Measurements from ENCODE around the gene AQP1.

AQP1 gene

DNA sequence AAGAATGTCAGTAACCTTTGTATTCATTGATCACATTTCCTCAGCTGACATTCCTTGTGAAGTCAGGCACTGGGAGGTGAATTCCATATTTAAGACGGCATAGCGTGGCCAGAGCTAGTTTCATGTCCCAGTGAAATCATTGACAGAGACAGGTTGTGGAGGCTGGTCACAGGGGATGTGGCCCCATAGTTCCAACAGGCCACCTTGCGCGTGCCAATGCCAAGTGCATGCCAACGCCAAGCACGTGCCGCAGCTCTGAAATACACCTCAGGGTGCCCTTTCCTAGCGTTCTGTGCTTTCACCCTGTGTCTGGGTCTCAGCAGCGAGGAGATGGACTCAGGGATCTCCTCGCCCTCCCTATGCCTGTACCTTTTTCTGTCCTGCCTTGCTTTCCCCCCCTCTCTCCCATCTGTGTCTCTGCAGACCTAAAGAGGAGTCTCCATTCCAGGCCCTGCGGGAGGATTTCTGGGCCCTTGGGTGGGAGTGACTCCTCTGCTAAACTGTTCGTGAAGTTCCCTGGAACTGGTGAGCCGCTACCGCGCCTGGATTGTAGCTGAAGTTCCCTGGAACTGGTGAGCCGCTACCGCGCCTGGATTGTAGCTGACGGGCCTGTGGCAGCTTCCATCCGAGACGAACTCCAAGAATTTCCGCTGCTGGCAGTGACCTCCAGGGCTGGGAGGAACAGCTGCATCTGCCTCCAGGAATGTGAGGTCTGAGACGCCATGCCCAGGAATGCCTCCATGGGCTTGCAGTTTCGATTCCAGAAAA is 19.7 kb downstream of the AQP1 start:
- DNase-seq: no peak

DNA sequence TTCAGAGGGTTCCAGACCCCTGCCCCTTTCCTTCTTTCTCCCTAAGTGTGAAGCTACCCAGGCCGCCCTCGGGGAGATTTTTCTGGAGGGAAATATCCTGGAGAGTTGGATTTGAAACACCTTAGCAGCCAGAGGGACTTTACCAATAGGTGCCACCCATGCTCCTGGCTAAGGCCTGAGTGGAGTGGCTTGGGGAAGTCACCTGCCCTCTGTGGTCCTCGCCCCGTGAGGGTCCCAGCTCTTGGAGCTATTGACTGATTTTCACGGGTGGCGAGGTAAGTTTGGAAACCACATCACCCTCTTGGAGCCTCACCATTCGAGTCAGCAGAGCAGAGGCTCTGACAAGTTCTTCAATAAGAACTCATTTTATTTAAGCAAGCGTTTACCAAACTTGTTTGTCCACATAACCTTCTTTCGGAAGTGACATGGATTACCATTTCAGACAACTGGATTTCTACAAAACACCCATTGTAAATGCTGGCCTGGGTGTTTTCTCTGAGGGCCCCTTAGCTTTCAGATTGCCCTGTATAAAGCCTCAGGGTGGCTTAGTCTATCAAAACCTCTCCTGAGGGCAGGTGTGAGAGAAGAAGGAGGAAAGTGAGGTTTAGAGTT is 20.4 kb downstream of the AQP1 start:
- TF ChIP-seq, protein P1, sequence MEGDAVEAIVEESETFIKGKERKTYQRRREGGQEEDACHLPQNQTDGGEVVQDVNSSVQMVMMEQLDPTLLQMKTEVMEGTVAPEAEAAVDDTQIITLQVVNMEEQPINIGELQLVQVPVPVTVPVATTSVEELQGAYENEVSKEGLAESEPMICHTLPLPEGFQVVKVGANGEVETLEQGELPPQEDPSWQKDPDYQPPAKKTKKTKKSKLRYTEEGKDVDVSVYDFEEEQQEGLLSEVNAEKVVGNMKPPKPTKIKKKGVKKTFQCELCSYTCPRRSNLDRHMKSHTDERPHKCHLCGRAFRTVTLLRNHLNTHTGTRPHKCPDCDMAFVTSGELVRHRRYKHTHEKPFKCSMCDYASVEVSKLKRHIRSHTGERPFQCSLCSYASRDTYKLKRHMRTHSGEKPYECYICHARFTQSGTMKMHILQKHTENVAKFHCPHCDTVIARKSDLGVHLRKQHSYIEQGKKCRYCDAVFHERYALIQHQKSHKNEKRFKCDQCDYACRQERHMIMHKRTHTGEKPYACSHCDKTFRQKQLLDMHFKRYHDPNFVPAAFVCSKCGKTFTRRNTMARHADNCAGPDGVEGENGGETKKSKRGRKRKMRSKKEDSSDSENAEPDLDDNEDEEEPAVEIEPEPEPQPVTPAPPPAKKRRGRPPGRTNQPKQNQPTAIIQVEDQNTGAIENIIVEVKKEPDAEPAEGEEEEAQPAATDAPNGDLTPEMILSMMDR (IDR thresholded peaks at IDR 0.05; ENCODE audit: low read depth, low read length, missing control alignments): no peak
- no peaks in the 10 kb centered on the region for H3K27me3 ChIP-seq (replicated peaks)
- no peak for DNase-seq
- H3K4me3 ChIP-seq (ENCODE audit: low read depth, low read length): no peak overlapping the region
- no peaks in the 10 kb centered on the region for H3K36me3 ChIP-seq (replicated peaks)
- in situ Hi-C loops (cut with HindIII; ENCODE audit: low pct_ligation_motif_present, low sequenced_read_pairs): no loop called here
- H3K27ac ChIP-seq: no peak overlapping the region

More for the DNA sequence above, 19.7 kb downstream of the AQP1 start:
- TF ChIP-seq, protein P1 (IDR thresholded peaks at IDR 0.05; ENCODE audit: low read depth, low read length, missing control alignments): no peak
- Histone ChIP-seq H3K27ac (no peak overlapping the region), H3K4me3 (ENCODE audit: low read depth, low read length) (no peak overlapping the region), H3K27me3 (replicated peaks) (no peaks in the 10 kb centered on the region), H3K36me3 (replicated peaks) (no peaks in the 10 kb centered on the region)
- in situ Hi-C loops (cut with HindIII; ENCODE audit: low pct_ligation_motif_present, low sequenced_read_pairs): no loop called here

GRCh38 chr7:30932562-30932961 is 20.9 kb downstream of the AQP1 start:
- no peak overlapping the region for H3K4me3 ChIP-seq (ENCODE audit: low read depth, low read length)
- no peak for DNase-seq
- H3K36me3 ChIP-seq (replicated peaks): no peaks in the 10 kb centered on the region
- TF ChIP-seq, protein P1 (IDR thresholded peaks at IDR 0.05; ENCODE audit: low read depth, low read length, missing control alignments): no peak
- in situ Hi-C loops (cut with HindIII; ENCODE audit: low pct_ligation_motif_present, low sequenced_read_pairs): no loop called here
- H3K27ac ChIP-seq: no peak overlapping the region
- no peaks in the 10 kb centered on the region for H3K27me3 ChIP-seq (replicated peaks)

DNA sequence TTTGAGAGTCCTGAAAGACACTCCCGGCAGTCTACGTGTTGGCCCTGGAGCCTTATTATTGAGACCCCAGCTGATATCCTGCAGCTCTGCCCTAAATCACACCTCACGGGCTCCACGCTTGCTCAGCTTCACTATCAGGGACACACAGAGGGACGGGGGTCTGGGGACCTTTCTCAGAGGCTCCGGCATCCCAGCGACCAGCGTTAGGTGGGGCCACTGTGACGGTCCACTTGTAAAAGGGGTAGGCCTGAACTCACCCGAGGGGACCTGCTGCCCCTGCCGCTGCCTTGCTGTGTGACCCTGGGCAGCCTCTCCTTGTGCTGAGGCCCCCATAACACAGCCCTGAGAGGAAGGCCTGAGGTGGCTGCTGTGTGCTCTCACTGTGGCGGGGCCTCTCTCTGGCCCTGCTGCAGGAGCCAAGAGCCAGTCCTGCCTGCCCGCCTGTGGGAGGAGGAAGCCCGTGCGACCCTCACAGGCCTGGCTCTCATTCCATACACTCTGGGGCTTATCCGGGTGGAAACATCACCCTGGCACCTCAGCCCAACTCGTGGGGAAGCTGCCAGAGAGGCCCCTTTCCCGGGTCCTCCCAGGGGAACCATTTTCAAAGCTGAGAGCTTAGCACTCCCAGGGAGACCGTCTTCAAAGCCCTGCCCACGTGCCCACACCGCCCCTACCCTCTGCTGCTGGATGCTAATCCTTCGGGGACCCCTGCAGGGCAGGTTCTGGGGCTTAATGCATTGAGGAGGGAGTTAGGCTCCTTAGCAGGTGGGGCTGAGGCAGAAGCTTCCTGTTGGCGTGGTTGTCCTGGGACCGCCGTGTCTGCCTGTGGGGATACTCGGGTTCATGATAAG is 21.7 kb downstream of the AQP1 start:
- DNase-seq: no peak
- Histone ChIP-seq H3K27me3 (replicated peaks) (peaks cover 1% of the 10 kb centered on the region), H3K27ac (no peak overlapping the region), H3K36me3 (replicated peaks) (no peaks in the 10 kb centered on the region), H3K4me3 (ENCODE audit: low read depth, low read length) (no peak overlapping the region)
- TF ChIP-seq, protein P1 (IDR thresholded peaks at IDR 0.05; ENCODE audit: low read depth, low read length, missing control alignments): no peak
- in situ Hi-C loops (cut with HindIII; ENCODE audit: low pct_ligation_motif_present, low sequenced_read_pairs): no loop called here

DNA sequence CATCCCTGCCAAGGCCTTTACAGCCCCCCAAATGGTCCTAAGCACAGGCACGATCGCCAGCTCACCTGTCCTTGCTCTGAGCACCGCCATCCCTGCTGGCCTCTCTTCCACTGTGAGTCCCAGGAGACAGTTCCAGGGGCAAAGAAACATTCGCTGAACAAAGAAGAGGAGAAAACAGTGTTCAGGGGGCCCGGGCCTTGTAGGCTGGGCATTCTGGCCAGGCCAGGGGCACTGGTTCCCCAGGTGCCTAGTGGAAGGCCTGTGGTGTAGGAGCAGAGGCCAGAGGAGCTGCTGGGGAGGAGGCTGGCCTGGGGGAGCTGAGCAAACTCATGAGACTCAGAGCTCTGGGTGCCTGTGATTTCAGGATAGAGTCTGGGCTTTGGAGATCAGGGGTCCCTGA is 22.6 kb downstream of the AQP1 start:
- Histone ChIP-seq H3K27ac (no peak overlapping the region), H3K4me3 (ENCODE audit: low read depth, low read length) (no peak overlapping the region), H3K36me3 (replicated peaks) (no peaks in the 10 kb centered on the region), H3K27me3 (replicated peaks) (peaks cover 2% of the 10 kb centered on the region)
- in situ Hi-C loops (cut with HindIII; ENCODE audit: low pct_ligation_motif_present, low sequenced_read_pairs): no loop called here
- TF ChIP-seq, protein P1 (IDR thresholded peaks at IDR 0.05; ENCODE audit: low read depth, low read length, missing control alignments): no peak
- DNase-seq: no peak
